PC-9 (cell line): Measurements from ENCODE around the gene MACROD2. TPM values are rescaled to one million over a fixed set of nuclear protein-coding genes. Genes with fewer than 3 reads are reported as not detected.

Source experiments
- BruUV-seq: library from RNA; stranded (reverse); fragments of 400-500 nt; replicated peaks from 2 replicates; lab custom pipeline; 2021; lab: Mats Ljungman, UMichigan
- CTCF ChIA-PET: fragments of 300-600 bp; sonication (Branson Sonifier 250); formaldehyde crosslinking; loops from one replicate; lab custom pipeline; 2022; ENCODE audit warnings: antibody characterized with exemption; lab: Charles Lee
- POLR2A ChIA-PET: fragments of 300-600 bp; sonication (Branson Sonifier 250); formaldehyde crosslinking; loops from one replicate; lab custom pipeline; 2022; ENCODE audit warnings: antibody characterized with exemption; ENCODE audit not compliant: unreplicated experiment; lab: Charles Lee
- DNase-seq, 2 experiments: peaks; one replicate each; pipeline versions ENCODE4 v3.0.0 to v3.0.0-alpha.2; 2015 to 2022; ENCODE audit warnings: mixed read lengths in 1 of 2
- H2AFZ ChIP-seq: fragments of 200-600 bp; sonication (generic); 2 replicates; pipeline ENCODE4 v1.8.1; 2017; ENCODE audit warnings: antibody characterized with exemption
- H3F3A ChIP-seq: fragments of 200-600 bp; sonication (generic); 2 replicates; pipeline ENCODE4 v1.8.1; 2017; ENCODE audit warnings: antibody characterized with exemption, mild to moderate bottlenecking, low read depth; ENCODE audit not compliant: insufficient read depth
- H3K27ac ChIP-seq: fragments of 200-600 bp; sonication (generic); 2 replicates; pipeline ENCODE4 v1.6.1; 2016; ENCODE audit warnings: mixed run types
- H3K27me3 ChIP-seq: fragments of 200-600 bp; sonication (generic); 2 replicates; pipeline ENCODE4 v1.6.1; 2016; ENCODE audit warnings: low read depth, mixed run types; ENCODE audit not compliant: insufficient read depth
- H3K36me3 ChIP-seq: fragments of 200-600 bp; sonication (generic); 2 replicates; pipeline ENCODE4 v1.6.1; 2016; ENCODE audit warnings: low read depth, mixed run types
- H3K4me1 ChIP-seq: fragments of 200-600 bp; sonication (generic); replicated peaks from 2 replicates; pipeline ENCODE4 v1.6.1; 2016; ENCODE audit warnings: mixed run types; ENCODE audit not compliant: insufficient read depth
- H3K4me2 ChIP-seq: fragments of 200-600 bp; sonication (generic); 2 replicates; pipeline ENCODE4 v1.6.1; 2017; ENCODE audit warnings: mixed run types
- H3K4me3 ChIP-seq: fragments of 200-600 bp; sonication (generic); 2 replicates; pipeline ENCODE4 v1.6.1; 2016; ENCODE audit warnings: mixed run types
- H3K79me2 ChIP-seq: fragments of 200-600 bp; sonication (generic); 2 replicates; pipeline ENCODE4 v1.6.1; 2017; ENCODE audit warnings: low read depth, mixed run types
- H3K9me2 ChIP-seq: fragments of 200-600 bp; sonication (generic); 2 replicates; pipeline ENCODE4 v1.8.1; 2017; ENCODE audit warnings: mild to moderate bottlenecking; ENCODE audit not compliant: insufficient read depth
- H3K9me3 ChIP-seq: fragments of 200-600 bp; sonication (generic); 2 replicates; pipeline ENCODE4 v1.8.1; 2016; ENCODE audit warnings: low read depth; ENCODE audit not compliant: insufficient read depth
- H4K20me1 ChIP-seq: fragments of 200-600 bp; sonication (generic); 2 replicates; pipeline ENCODE4 v1.8.1; 2017; ENCODE audit not compliant: insufficient read depth
- EZH2 ChIP-seq: fragments of 200-600 bp; sonication (generic); IDR thresholded peaks from 2 replicates; pipeline ENCODE4 v1.8.0; 2017; ENCODE audit warnings: antibody characterized with exemption, low read depth
- intact Hi-C: fragments of 100-400 bp; cut with micrococcal nuclease; formaldehyde crosslinking; loops from one replicate; pipeline ENCODE4 v1.10.0; 2022; ENCODE audit not compliant: unreplicated experiment
- total RNA-seq: library from RNA; stranded (reverse); gene quantifications from 2 replicates; pipeline ENCODE4 v1.2.3, GENCODE V29; 2021
- TF ChIP-seq, protein P1 (sequence below): fragments of 200-600 bp; sonication (generic); conservative IDR thresholded peaks from 2 replicates; pipeline ENCODE4 v1.6.1; 2017; ENCODE audit warnings: mixed run types, antibody characterized with exemption, mild to moderate bottlenecking, moderate library complexity

Gene MACROD2
- total RNA-seq, 1 experiment from 2014 or later = 11.4 TPM

DNA sequence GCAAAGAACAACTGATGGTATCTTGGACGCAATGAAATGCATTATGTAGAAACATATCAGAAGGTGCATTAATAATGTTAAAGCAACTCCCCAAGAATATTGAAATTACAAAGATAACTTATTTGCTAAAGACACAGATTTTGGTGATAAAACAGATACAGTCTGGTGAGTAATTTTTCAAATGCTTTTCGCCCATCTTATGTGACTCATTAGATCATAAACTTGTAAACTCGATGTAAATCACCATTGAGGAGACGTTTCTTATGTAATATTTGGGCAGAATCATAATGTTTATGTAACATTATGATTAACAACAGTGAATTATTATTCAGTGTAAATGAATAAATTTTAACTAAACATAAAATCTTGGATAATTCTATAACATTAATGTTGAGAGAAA is 1969.8 kb downstream of the MACROD2 start:
- no peak overlapping the region for H3K4me3 ChIP-seq
- H3K27me3 ChIP-seq = no peaks in the 10 kb centered on the region
- no peaks in the 10 kb centered on the region for H3K9me2 ChIP-seq
- no peaks in the 10 kb centered on the region for H3F3A ChIP-seq
- DNase-seq = no peak
- H3K4me2 ChIP-seq = no peak overlapping the region
- no peaks in the 10 kb centered on the region for H3K9me3 ChIP-seq
- TF ChIP-seq, protein P1, sequence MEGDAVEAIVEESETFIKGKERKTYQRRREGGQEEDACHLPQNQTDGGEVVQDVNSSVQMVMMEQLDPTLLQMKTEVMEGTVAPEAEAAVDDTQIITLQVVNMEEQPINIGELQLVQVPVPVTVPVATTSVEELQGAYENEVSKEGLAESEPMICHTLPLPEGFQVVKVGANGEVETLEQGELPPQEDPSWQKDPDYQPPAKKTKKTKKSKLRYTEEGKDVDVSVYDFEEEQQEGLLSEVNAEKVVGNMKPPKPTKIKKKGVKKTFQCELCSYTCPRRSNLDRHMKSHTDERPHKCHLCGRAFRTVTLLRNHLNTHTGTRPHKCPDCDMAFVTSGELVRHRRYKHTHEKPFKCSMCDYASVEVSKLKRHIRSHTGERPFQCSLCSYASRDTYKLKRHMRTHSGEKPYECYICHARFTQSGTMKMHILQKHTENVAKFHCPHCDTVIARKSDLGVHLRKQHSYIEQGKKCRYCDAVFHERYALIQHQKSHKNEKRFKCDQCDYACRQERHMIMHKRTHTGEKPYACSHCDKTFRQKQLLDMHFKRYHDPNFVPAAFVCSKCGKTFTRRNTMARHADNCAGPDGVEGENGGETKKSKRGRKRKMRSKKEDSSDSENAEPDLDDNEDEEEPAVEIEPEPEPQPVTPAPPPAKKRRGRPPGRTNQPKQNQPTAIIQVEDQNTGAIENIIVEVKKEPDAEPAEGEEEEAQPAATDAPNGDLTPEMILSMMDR = no peak
- no peak for TF ChIP-seq EZH2
- H3K36me3 ChIP-seq = no peaks in the 10 kb centered on the region
- H3K4me1 ChIP-seq = no peaks in the 10 kb centered on the region
- POLR2A ChIA-PET = no interaction called here
- intact Hi-C loops = no loop called here
- CTCF ChIA-PET = no interaction called here
- BruUV-seq = no TSS peak
- no peaks in the 10 kb centered on the region for H3K79me2 ChIP-seq
- no peak overlapping the region for H2AFZ ChIP-seq
- H3K27ac ChIP-seq = no peak overlapping the region
- no peaks in the 10 kb centered on the region for H4K20me1 ChIP-seq

DNA sequence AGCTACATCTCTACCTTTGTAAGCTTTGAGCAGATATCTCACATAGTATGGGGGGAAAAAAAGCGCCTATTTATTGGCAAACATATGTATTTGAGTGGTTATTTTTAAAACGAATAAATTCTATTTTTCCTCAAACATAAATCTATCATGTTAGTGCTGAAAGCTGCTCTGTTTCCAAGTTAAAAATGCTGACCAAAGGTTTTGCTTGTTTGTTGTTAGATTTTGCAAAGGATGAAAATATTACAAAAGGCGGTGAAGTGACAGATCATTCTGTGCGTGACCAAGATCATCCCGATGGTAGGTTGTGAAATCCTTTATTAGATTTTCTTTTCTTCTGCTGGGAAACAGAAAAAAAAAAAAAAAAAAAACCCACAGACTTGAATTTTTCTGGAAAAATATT is 1972.0 kb downstream of the MACROD2 start:
- no peak overlapping the region for H3K27ac ChIP-seq
- POLR2A ChIA-PET = no interaction called here
- no peaks in the 10 kb centered on the region for H3K79me2 ChIP-seq
- peaks cover 5% of the 10 kb centered on the region; the same call in 1 of the 2 replicates for H3K9me3 ChIP-seq
- no peaks in the 10 kb centered on the region for H3K9me2 ChIP-seq
- DNase-seq = no peak
- no peaks in the 10 kb centered on the region for H3F3A ChIP-seq
- no peaks in the 10 kb centered on the region for H3K4me1 ChIP-seq
- intact Hi-C loops = no loop called here
- no peak overlapping the region for H3K4me3 ChIP-seq
- no peak overlapping the region for H2AFZ ChIP-seq
- BruUV-seq = no TSS peak
- TF ChIP-seq, protein P1 = no peak
- TF ChIP-seq EZH2 = no peak
- H4K20me1 ChIP-seq = no peaks in the 10 kb centered on the region
- no peak overlapping the region for H3K4me2 ChIP-seq
- no peaks in the 10 kb centered on the region for H3K36me3 ChIP-seq
- H3K27me3 ChIP-seq = no peaks in the 10 kb centered on the region
- CTCF ChIA-PET = no interaction called here

DNA sequence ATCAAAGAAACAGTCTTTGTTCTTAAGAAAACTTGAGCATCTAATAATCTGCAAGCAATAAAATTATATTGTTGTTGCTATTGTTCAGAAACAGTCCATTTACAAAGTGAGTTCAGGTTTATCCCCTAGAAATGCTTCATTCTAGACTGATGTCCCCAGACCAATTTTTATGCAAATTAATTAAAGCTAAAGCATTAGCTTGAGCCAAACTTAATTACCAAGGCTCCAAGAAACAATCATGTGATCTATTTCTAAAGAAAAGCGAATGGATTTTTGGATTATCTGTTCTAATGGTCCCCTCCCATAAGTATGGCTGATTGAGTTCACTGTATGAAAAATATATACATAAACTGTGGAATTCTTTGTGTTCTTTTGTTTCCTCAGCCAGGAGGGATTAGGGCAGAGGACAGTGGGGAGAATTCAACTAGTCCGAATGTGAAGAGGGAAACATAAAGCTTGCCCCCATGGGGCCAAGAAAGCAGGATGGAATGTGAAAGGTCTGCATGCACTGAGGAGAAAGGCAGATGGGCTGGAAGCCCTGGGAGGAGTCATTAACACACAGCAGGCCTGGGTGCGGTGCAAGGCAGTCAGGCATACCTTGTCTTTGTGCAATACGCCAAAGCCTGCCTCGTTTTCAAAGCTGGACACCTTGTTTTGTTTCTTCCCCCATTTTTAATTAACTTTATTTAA is 1980.9 kb downstream of the MACROD2 start:
- H3K27ac ChIP-seq = no peak overlapping the region
- no TSS peak for BruUV-seq
- H3K9me3 ChIP-seq = peaks cover 5% of the 10 kb centered on the region; the same call in 1 of the 2 replicates
- intact Hi-C loops = no loop called here
- no peak overlapping the region for H3K4me2 ChIP-seq
- H3K36me3 ChIP-seq = no peaks in the 10 kb centered on the region
- H3K4me3 ChIP-seq = no peak overlapping the region
- H3K9me2 ChIP-seq = no peaks in the 10 kb centered on the region
- no peak for DNase-seq
- no peak for TF ChIP-seq EZH2
- TF ChIP-seq, protein P1 = no peak
- ChIA-PET CTCF (no interaction called here), POLR2A (no interaction called here)
- H3K27me3 ChIP-seq = no peaks in the 10 kb centered on the region
- no peaks in the 10 kb centered on the region for H3K4me1 ChIP-seq
- H3F3A ChIP-seq = no peaks in the 10 kb centered on the region
- H4K20me1 ChIP-seq = no peaks in the 10 kb centered on the region
- no peaks in the 10 kb centered on the region for H3K79me2 ChIP-seq
- no peak overlapping the region for H2AFZ ChIP-seq
